A673 (cell line): ENCODE data around the gene RPS6KA5. TPM values are rescaled to one million over a fixed set of nuclear protein-coding genes. Genes with fewer than 3 reads are reported as not detected.

Experiments used
- BruUV-seq: library from RNA; stranded (reverse); fragments of 400-500 nt; replicated peaks from 2 replicates; lab custom pipeline; 2021; lab: Mats Ljungman, UMichigan
- CTCF ChIA-PET: fragments of 300-600 bp; sonication (Branson Sonifier 250); formaldehyde crosslinking; loops from one replicate; lab custom pipeline; 2022; ENCODE audit warnings: antibody characterized with exemption; lab: Charles Lee
- POLR2A ChIA-PET: fragments of 300-600 bp; sonication (Branson Sonifier 250); formaldehyde crosslinking; loops from one replicate; lab custom pipeline; 2022; ENCODE audit warnings: antibody characterized with exemption; ENCODE audit not compliant: low non-redundant PET; lab: Charles Lee
- DNase-seq: peaks from one replicate; pipeline ENCODE4 v3.0.0-alpha.2; 2015; ENCODE audit warnings: low spot score
- H3K27ac ChIP-seq: fragments of 200-600 bp; sonication (generic); 2 replicates; pipeline ENCODE4 v1.5.1; 2016; ENCODE audit warnings: mixed run types, low read depth, mild to moderate bottlenecking, mixed read lengths, antibody characterized with exemption, low read length; ENCODE audit not compliant: poor library complexity, severe bottlenecking
- H3K27me3 ChIP-seq: fragments of 200-600 bp; sonication (generic); replicated peaks from 2 replicates; pipeline ENCODE4 v1.6.1; 2017; ENCODE audit warnings: mixed run types, low read depth, mild to moderate bottlenecking, mixed read lengths, antibody characterized with exemption, low read length; ENCODE audit not compliant: insufficient read depth, poor library complexity
- H3K36me3 ChIP-seq: fragments of 200-600 bp; sonication (generic); 2 replicates; pipeline ENCODE4 v1.6.1; 2016; ENCODE audit warnings: mixed run types, mild to moderate bottlenecking, mixed read lengths, antibody characterized with exemption, low read length; ENCODE audit not compliant: insufficient read depth, poor library complexity, severe bottlenecking
- H3K4me1 ChIP-seq: fragments of 200-600 bp; sonication (generic); 2 replicates; pipeline ENCODE4 v1.6.1; 2017; ENCODE audit warnings: mixed run types, mild to moderate bottlenecking, mixed read lengths, antibody characterized with exemption, low read length; ENCODE audit not compliant: insufficient read depth, poor library complexity, severe bottlenecking
- H3K4me3 ChIP-seq: fragments of 200-600 bp; sonication (generic); 2 replicates; pipeline ENCODE4 v1.5.1; 2016; ENCODE audit warnings: low read depth, mixed run types, mild to moderate bottlenecking, mixed read lengths, low read length; ENCODE audit not compliant: poor library complexity, severe bottlenecking
- H3K9me3 ChIP-seq: fragments of 200-600 bp; sonication (generic); 2 replicates; pipeline ENCODE4 v1.6.1; 2016; ENCODE audit warnings: mixed run types, low read depth, mild to moderate bottlenecking, mixed read lengths, antibody characterized with exemption, low read length; ENCODE audit not compliant: poor library complexity, severe bottlenecking
- EZH2 ChIP-seq: fragments of 200-600 bp; sonication (generic); IDR thresholded peaks from 2 replicates; pipeline ENCODE4 v1.6.1; 2017; ENCODE audit warnings: borderline replicate concordance, low read depth, mild to moderate bottlenecking, mixed read lengths, antibody characterized with exemption, low read length; ENCODE audit not compliant: poor library complexity, severe bottlenecking
- intact Hi-C: fragments of 100-400 bp; cut with micrococcal nuclease; formaldehyde crosslinking; loops from one replicate; pipeline ENCODE4 v1.10.0; 2022; ENCODE audit not compliant: unreplicated experiment
- total RNA-seq: library from RNA; stranded (reverse); gene quantifications from 2 replicates; pipeline ENCODE4 v1.2.3, GENCODE V29; 2021
- TF ChIP-seq, protein P1 (sequence below): fragments of 300-800, 200-600 bp; sonication (generic); conservative IDR thresholded peaks from 2 replicates; pipeline ENCODE4 v1.5.1; 2017; ENCODE audit warnings: low read depth, mild to moderate bottlenecking, antibody characterized with exemption, low read length, moderate library complexity, mixed read lengths

RPS6KA5 gene
- total RNA-seq, 1 experiment from 2014 or later, result 7.6 TPM

GRCh38 chr14:90808759-90809529 is 251.5 kb downstream of the RPS6KA5 start:
- Histone ChIP-seq H3K27me3 (no peaks in the 10 kb centered on the region), H3K9me3 (no peaks in the 10 kb centered on the region), H3K4me1 (no peaks in the 10 kb centered on the region), H3K4me3 (no peak overlapping the region), H3K36me3 (no peaks in the 10 kb centered on the region), H3K27ac (no peak overlapping the region)
- BruUV-seq, result no TSS peak
- ChIA-PET POLR2A (no interaction called here), CTCF (no interaction called here)
- TF ChIP-seq, protein P1, sequence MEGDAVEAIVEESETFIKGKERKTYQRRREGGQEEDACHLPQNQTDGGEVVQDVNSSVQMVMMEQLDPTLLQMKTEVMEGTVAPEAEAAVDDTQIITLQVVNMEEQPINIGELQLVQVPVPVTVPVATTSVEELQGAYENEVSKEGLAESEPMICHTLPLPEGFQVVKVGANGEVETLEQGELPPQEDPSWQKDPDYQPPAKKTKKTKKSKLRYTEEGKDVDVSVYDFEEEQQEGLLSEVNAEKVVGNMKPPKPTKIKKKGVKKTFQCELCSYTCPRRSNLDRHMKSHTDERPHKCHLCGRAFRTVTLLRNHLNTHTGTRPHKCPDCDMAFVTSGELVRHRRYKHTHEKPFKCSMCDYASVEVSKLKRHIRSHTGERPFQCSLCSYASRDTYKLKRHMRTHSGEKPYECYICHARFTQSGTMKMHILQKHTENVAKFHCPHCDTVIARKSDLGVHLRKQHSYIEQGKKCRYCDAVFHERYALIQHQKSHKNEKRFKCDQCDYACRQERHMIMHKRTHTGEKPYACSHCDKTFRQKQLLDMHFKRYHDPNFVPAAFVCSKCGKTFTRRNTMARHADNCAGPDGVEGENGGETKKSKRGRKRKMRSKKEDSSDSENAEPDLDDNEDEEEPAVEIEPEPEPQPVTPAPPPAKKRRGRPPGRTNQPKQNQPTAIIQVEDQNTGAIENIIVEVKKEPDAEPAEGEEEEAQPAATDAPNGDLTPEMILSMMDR, result no peak
- no peak for TF ChIP-seq EZH2
- intact Hi-C loops, result no loop called here
- no peak for DNase-seq

DNA sequence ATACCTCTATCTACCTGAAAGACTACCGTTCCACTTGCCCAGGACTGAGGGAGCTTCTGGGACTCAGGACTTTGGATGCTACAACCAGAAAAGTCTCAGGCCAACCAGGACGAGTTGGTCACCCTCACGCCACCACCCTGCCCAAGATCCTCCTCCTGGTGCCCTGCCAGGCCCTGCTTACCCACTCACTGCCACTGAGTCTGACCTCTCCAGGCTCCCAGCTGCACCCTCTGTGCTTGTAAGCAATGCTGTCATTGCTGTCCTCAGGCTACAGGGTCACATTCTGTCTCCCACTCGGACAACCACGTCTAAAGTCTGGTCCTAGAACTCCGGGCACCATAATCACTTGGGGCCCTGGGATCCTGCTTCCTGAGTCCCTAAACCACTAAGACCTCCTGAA is 253.4 kb downstream of the RPS6KA5 start:
- Histone ChIP-seq H3K36me3 (no peaks in the 10 kb centered on the region), H3K27me3 (no peaks in the 10 kb centered on the region), H3K9me3 (no peaks in the 10 kb centered on the region), H3K27ac (no peak overlapping the region), H3K4me1 (no peaks in the 10 kb centered on the region), H3K4me3 (no peak overlapping the region)
- ChIA-PET CTCF (no interaction called here), POLR2A (no interaction called here)
- DNase-seq, result no peak
- TF ChIP-seq, protein P1, result no peak
- TF ChIP-seq EZH2, result no peak
- BruUV-seq, result no TSS peak
- intact Hi-C loops, result no loop called here

GRCh38 chr14:90805662-90806540 is 254.5 kb downstream of the RPS6KA5 start:
- no peaks in the 10 kb centered on the region for H3K9me3 ChIP-seq
- TF ChIP-seq EZH2, result no peak
- TF ChIP-seq, protein P1, result no peak
- CTCF ChIA-PET, result no interaction called here
- H3K4me1 ChIP-seq, result peaks cover 5% of the 10 kb centered on the region
- no peaks in the 10 kb centered on the region for H3K36me3 ChIP-seq
- POLR2A ChIA-PET, result no interaction called here
- no TSS peak for BruUV-seq
- intact Hi-C loops, result no loop called here
- no peak overlapping the region for H3K4me3 ChIP-seq
- no peak overlapping the region for H3K27ac ChIP-seq
- no peaks in the 10 kb centered on the region for H3K27me3 ChIP-seq
- DNase-seq, result no peak
